Stimulated activated naive CD4-positive, alpha-beta T cell (primary cell): ENCODE data around the gene ATG2A.
"Not testable (repeated sequence)": the region's sequence is repeated elsewhere in the genome, so short reads cannot be mapped to it uniquely, and the experiment has no call there.

Source experiments
- DNase-seq, 6 experiments: peaks; one replicate each; lab custom pipeline; 2025; lab: John Stamatoyannopoulos, UW

The ATG2A gene

DNA sequence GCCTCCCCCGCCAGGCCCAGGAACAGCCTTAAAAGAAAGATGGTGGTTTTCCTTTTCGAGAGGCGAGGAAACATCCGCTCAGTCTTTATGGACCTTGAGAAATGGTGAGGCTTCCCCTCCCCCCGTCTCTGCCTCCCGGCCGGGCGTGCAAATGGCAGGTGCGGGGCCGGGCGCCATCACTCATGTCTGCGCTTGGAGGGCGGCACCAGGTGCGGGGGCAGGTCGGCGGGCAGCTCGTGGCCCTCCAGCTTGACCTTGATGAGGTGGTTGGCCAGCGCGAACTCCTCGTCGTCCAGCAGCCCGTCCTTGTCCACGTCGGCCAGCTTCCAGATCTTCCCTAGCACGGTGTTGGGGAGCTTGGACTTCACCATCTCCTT is 62.9 kb downstream of the ATG2A start:
- no peak for DNase-seq

DNA sequence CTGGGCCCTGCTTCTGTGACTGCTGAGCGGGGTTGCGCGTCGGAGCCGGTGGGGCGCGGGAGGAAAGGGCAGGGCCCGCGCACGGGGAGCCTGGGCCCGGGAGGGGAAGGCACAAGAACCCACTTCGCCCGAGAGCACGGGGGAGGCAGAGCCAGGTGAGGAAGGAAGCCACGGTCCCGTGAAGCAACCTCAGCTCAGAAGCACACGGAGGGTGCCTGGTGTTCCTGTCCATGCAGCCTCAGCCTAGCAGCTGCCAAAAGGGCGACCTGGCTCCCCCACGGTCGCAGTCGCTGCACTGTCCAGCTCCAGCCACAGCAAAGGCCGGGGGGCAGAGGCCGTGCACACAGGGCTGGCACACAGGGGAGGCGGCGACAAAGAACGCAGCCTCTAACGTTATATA is 63.3 kb downstream of the ATG2A start:
- peak in 4 of 6 experiments; percentile 27 to 57 (median 48) for DNase-seq

DNA sequence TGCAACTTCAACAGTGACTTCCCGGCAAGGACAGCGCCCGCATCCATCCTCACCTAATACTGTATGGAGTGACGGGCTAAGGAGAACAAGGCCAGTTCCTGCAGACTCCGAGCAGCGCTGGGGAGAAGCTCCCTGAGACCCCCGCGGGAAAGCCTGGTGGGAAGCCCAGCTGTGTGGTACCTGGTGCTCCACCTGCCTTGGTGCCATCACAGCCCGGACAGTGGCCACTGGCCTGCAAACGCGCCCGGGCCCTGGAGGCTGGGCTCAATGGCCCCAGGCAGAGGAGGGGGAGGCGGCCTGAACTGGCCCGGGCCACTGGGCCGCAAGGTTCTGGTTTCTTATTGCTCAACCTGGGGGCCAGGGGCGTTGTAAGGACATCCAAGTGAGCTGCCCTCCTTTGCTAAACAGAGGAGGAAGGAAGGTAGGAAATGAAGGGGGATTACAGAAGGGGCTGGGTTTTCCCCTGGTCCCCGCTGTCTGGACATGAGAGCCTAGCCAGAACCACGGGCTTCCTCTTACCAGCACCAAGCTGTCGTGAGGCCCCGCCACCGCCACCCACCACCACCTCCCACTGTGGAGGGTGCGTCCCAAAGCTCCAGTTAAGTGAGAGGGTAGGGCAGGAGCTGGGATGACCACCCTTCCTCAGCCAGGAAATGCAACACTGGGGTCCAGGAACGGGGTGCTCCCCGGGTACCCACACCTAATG is 64.1 kb downstream of the ATG2A start:
- no peak for DNase-seq

- DNase-seq: no peak
Observed at GRCh38 chr11:64851831-64852351, 65.1 kb downstream of the ATG2A start.

- peak in 4 of 6 experiments; percentile 19 to 51 (median 46) for DNase-seq
Observed at GRCh38 chr11:64850979-64851567, 65.9 kb downstream of the ATG2A start.

- no peak for DNase-seq
Observed at GRCh38 chr11:64849598-64850356, 67.2 kb downstream of the ATG2A start.

- peak in 2 of 6 experiments; percentile 31 to 44 for DNase-seq
Observed at GRCh38 chr11:64848826-64849597, 68.0 kb downstream of the ATG2A start.

GRCh38 chr11:64848214-64848825 is 68.7 kb downstream of the ATG2A start:
- no peak for DNase-seq

GRCh38 chr11:64846998-64847666 is 69.9 kb downstream of the ATG2A start:
- peak; percentile 65 to 92 (median 89) for DNase-seq

DNA sequence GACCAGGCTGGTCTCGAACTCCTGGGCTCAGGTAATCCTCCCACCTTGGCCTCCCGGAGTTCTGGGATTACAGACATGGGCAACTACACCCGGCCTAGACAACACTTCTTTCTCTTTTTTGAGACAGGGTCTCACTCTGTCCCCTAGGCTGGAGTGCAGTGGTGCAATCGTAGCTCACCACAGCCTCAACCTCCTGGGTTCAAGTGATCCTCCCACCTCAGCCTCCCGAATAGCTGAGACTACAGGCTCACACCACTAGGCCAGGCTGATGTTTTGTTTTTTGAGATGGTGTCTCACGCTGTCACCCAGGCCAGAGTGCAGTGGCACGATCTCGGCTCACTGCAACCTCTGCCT is 71.3 kb downstream of the ATG2A start:
- DNase-seq: not testable (repeated sequence)

DNA sequence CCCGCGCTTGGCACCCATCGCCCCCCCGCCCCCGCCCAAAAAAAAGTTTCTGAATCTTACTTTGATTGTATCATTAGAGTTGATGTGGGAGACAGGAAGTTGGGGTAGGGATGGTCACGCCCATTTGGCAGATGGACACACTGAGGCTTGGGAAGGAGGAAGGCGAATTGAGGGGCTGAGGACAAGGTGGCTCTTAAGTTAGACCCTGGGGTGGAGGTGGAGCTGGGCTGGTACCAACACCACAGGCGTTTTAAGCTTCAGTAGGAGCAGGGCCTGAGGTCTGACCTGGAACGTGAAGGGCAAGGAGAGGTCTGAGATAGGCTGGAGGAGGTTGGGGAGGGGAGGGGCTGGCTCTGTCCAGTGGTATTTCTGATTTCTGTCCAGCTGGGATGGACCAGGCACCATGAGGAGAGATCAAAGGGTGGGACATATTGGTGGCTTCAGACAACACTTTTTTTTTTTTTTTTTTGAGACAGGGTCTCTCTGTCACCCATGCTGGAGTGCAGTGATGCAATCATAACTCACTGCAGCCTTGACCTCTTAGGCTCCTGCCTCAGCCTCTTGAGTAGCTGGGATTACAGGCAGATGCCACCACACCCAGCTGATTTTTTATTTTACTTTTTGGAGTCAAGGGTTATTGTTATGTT is 71.8 kb downstream of the ATG2A start:
- no peak for DNase-seq
